Tibial nerve (tissue), 4 donors: ENCODE results near the gene JADE1. TPM values are rescaled to one million over a fixed set of nuclear protein-coding genes. Genes with fewer than 3 reads are reported as not detected.

Experiments used
- DNase-seq, 2 donors: peaks; one replicate each; pipeline ENCODE4 v3.0.0-alpha.2; 2019; ENCODE audit warnings: low spot score in 2 of 2
- H3K27ac ChIP-seq, 4 donors: fragments of 200-600 bp; sonication (generic) in 3 of 4; one replicate each; pipeline ENCODE4 v1.5.1; 2017 to 2019; ENCODE audit warnings: mild to moderate bottlenecking in 1 of 4
- H3K27me3 ChIP-seq, 2 donors: fragments of 200-600 bp; sonication (generic) in 1 of 2; one replicate each; pipeline versions ENCODE4 v1.5.1 to v1.6.0; 2017 to 2019
- H3K36me3 ChIP-seq, 3 donors: fragments of 200-600 bp; sonication (generic); one replicate each; pipeline ENCODE4 v1.5.1; 2018 to 2019
- H3K4me1 ChIP-seq, 4 donors: fragments of 200-600 bp; sonication (generic) in 3 of 4; one replicate each; pipeline ENCODE4 v1.5.1; 2017 to 2019
- H3K4me3 ChIP-seq, 4 donors: fragments of 200-600 bp; sonication (generic) in 3 of 4; one replicate each; pipeline ENCODE4 v1.5.1; 2017 to 2019; ENCODE audit warnings: mild to moderate bottlenecking in 1 of 4, moderate library complexity in 1 of 4
- H3K9me3 ChIP-seq, 4 donors: fragments of 200-600 bp; sonication (generic) in 3 of 4; one replicate each; pipeline ENCODE4 v1.5.1; 2017 to 2019
- CTCF ChIP-seq, 5 experiments: fragments of 200-600 bp in 3 of 5; fragments of 450-650 bp in 2 of 5; sonication (generic) in 3 of 5; IDR thresholded peaks; one replicate each; pipeline ENCODE4 v1.5.1; 2016 to 2019; ENCODE audit warnings: antibody characterized with exemption in 5 of 5, mild to moderate bottlenecking in 3 of 5, moderate library complexity in 2 of 5
- EP300 ChIP-seq, 2 donors: sonication (generic); formaldehyde crosslinking; IDR thresholded peaks; one replicate each; pipeline ENCODE4 v1.6.1; 2017; ENCODE audit warnings: antibody characterized with exemption in 2 of 2, mild to moderate bottlenecking in 1 of 2
- POLR2A ChIP-seq, 2 donors: fragments of 450-650 bp; IDR thresholded peaks; one replicate each; pipeline ENCODE4 v1.6.1; 2017; ENCODE audit warnings: antibody characterized with exemption in 2 of 2, mild to moderate bottlenecking in 2 of 2, moderate library complexity in 2 of 2
- WGBS, 2 donors: methylation state at CpG; one replicate each; pipeline ENCODE4 v1.1.5; 2018; 5-methylcytosine and 5-hydroxymethylcytosine counted together
- total RNA-seq, 4 donors: library from RNA; depleted of rRNA; stranded (reverse); fragments of >200 nt; gene quantifications; one replicate each; pipeline ENCODE4 v1.1.0, GENCODE V29; 2016

JADE1 gene
- total RNA-seq, 4 donors from 2014 or later, result 55.7 to 68.7 (median 65.8) TPM

- H3K27ac ChIP-seq, result peak overlapping the region in 3 of 4 donors; percentile 56 to 82 (median 56)
- TF ChIP-seq EP300 (IDR thresholded peaks at IDR 0.05) (peak; percentile 76 to 89), CTCF (IDR thresholded peaks at IDR 0.05) (no peak)
These were observed 35.4 kb downstream of the JADE1 start for GRCh38 chr4:128844931-128845330.

GRCh38 chr4:128846063-128846462 lies 36.6 kb downstream of the JADE1 start:
- Histone ChIP-seq H3K4me3 (no peak overlapping the region), H3K27ac (peak overlapping the region in 1 of 4 donors; percentile 82), H3K4me1 (peaks cover 0 to 52% (median 13%) of the 10 kb centered on the region in 4 donors), H3K9me3 (no peaks in the 10 kb centered on the region), H3K27me3 (no peaks in the 10 kb centered on the region), H3K36me3 (peaks cover 2 to 75% (median 10%) of the 10 kb centered on the region in 3 donors)
- TF ChIP-seq CTCF (IDR thresholded peaks at IDR 0.05) (no peak), POLR2A (IDR thresholded peaks at IDR 0.05) (no peak), EP300 (IDR thresholded peaks at IDR 0.05) (no peak)
- DNase-seq, result no peak
- 83 to 87% methylated on average over 4 of the region's 4 CpGs for WGBS, 2 donors

More at GRCh38 chr4:128844931-128845330, 35.4 kb downstream of the JADE1 start:
- H3K9me3 ChIP-seq, result no peaks in the 10 kb centered on the region
- H3K4me3 ChIP-seq, result no peak overlapping the region
- 15 to 26% methylated on average over 4 of the region's 4 CpGs for WGBS, 2 donors
- no peaks in the 10 kb centered on the region for H3K27me3 ChIP-seq
- peaks cover 0 to 62% (median 13%) of the 10 kb centered on the region in 4 donors for H3K4me1 ChIP-seq
- peak; percentile 68 to 74 for DNase-seq
- H3K36me3 ChIP-seq, result peaks cover 2 to 64% (median 5%) of the 10 kb centered on the region in 3 donors

- H3K27me3 ChIP-seq, result no peaks in the 10 kb centered on the region
- TF ChIP-seq CTCF (IDR thresholded peaks at IDR 0.05), result no peak
- TF ChIP-seq POLR2A (IDR thresholded peaks at IDR 0.05), result no peak
- no peak for TF ChIP-seq EP300 (IDR thresholded peaks at IDR 0.05)
- WGBS, 2 donors, result 85 to 93% methylated on average over 7 of the region's 7 CpGs
- H3K4me3 ChIP-seq, result no peak overlapping the region
- H3K4me1 ChIP-seq, result peaks cover 0 to 42% (median 13%) of the 10 kb centered on the region in 4 donors
- H3K9me3 ChIP-seq, result no peaks in the 10 kb centered on the region
- peak overlapping the region in 1 of 4 donors; percentile 82 for H3K27ac ChIP-seq
- no peak for DNase-seq
- peaks cover 2 to 86% (median 10%) of the 10 kb centered on the region in 3 donors for H3K36me3 ChIP-seq
These were observed 37.7 kb downstream of the JADE1 start for GRCh38 chr4:128847082-128847724.

GRCh38 chr4:128848461-128848860 lies 39.0 kb downstream of the JADE1 start:
- no peak overlapping the region for H3K27ac ChIP-seq
- no peaks in the 10 kb centered on the region for H3K9me3 ChIP-seq
- WGBS, 2 donors, result 74 to 89% methylated on average over 3 of the region's 3 CpGs
- peaks cover 2 to 95% (median 10%) of the 10 kb centered on the region in 3 donors for H3K36me3 ChIP-seq
- DNase-seq, result no peak
- peaks cover 0 to 35% (median 12%) of the 10 kb centered on the region in 4 donors for H3K4me1 ChIP-seq
- no peak overlapping the region for H3K4me3 ChIP-seq
- H3K27me3 ChIP-seq, result no peaks in the 10 kb centered on the region
- no peak for TF ChIP-seq CTCF (IDR thresholded peaks at IDR 0.05)
- TF ChIP-seq POLR2A (IDR thresholded peaks at IDR 0.05), result no peak
- TF ChIP-seq EP300 (IDR thresholded peaks at IDR 0.05), result no peak

GRCh38 chr4:128850252-128850651 lies 40.8 kb downstream of the JADE1 start:
- H3K27ac ChIP-seq, result no peak overlapping the region
- 90 to 99% methylated on average over 4 of the region's 4 CpGs for WGBS, 2 donors
- H3K27me3 ChIP-seq, result no peaks in the 10 kb centered on the region
- peaks cover 0 to 17% (median 1%) of the 10 kb centered on the region in 4 donors for H3K4me1 ChIP-seq
- H3K4me3 ChIP-seq, result no peak overlapping the region
- DNase-seq, result no peak
- TF ChIP-seq POLR2A (IDR thresholded peaks at IDR 0.05) (no peak), CTCF (IDR thresholded peaks at IDR 0.05) (no peak), EP300 (IDR thresholded peaks at IDR 0.05) (no peak)
- no peaks in the 10 kb centered on the region for H3K9me3 ChIP-seq
- peaks cover 2 to 97% (median 10%) of the 10 kb centered on the region in 3 donors for H3K36me3 ChIP-seq
